ENCODE data around the gene STAT5A. TPM values are rescaled to one million over a fixed set of nuclear protein-coding genes. Genes with fewer than 3 reads are reported as not detected.
"Not testable (repeated sequence)": the region's sequence is repeated elsewhere in the genome, so short reads cannot be mapped to it uniquely, and the experiment has no call there.

STAT5A gene
- total RNA-seq, 1 experiment from 2014 or later, result 6.6 TPM

GRCh38 chr17:42244116-42244515 is 44.2 kb upstream of the STAT5A start:
- peak; percentile 84; the same call in 1 of the 2 replicates for TF ChIP-seq ZNF121 (CRISPR knock-in tag; IDR thresholded peaks at IDR 0.05)
- ATAC-seq; H3K27me3 Mint-ChIP-seq (ENCODE audit: low read depth); H3K4me3 Mint-ChIP-seq; POLR2A ChIA-PET; DNase-seq (ENCODE audit: low spot score); H3K36me3 Mint-ChIP-seq; H3K9me3 Mint-ChIP-seq; H3K27ac Mint-ChIP-seq: not testable (repeated sequence)
- CTCF ChIA-PET, result interaction anchor here (2.8 kb wide), 1 partner anchor 22 kb away, joined by 14 read pairs; no protein-coding TSS in a partner anchor
- H3K4me1 Mint-ChIP-seq, result peaks cover 14% of the 10 kb centered on the region

GRCh38 chr17:42245183-42245582 is 43.1 kb upstream of the STAT5A start:
- not testable (repeated sequence) for H3K27me3 Mint-ChIP-seq (ENCODE audit: low read depth); ATAC-seq; DNase-seq (ENCODE audit: low spot score); H3K27ac Mint-ChIP-seq; H3K9me3 Mint-ChIP-seq; H3K4me3 Mint-ChIP-seq; H3K36me3 Mint-ChIP-seq
- peaks cover 18% of the 10 kb centered on the region for H3K4me1 Mint-ChIP-seq
- ChIA-PET POLR2A (interaction anchor here (0.8 kb wide), 1 partner anchor 14 kb away, joined by 3 read pairs; no protein-coding TSS in a partner anchor), CTCF (interaction anchor here (2.8 kb wide), 1 partner anchor 23 kb away, joined by 14 read pairs; no protein-coding TSS in a partner anchor)

- H3K9me3 Mint-ChIP-seq, result no peaks in the 10 kb centered on the region
- peaks cover 25% of the 10 kb centered on the region for H3K4me1 Mint-ChIP-seq
- ChIA-PET CTCF (interaction anchor here (1.8 to 3.0 kb wide), 2 partner anchors 24 to 53 kb away, joined by 5 to 25 read pairs; partner anchors contain the start of gene GHDC), POLR2A (no interaction called here)
- DNase-seq (ENCODE audit: low spot score), result no peak
- no peak for ATAC-seq
- no peaks in the 10 kb centered on the region for H3K27me3 Mint-ChIP-seq (ENCODE audit: low read depth)
- no peaks in the 10 kb centered on the region for H3K36me3 Mint-ChIP-seq
- H3K27ac Mint-ChIP-seq, result no peak overlapping the region
- no peak overlapping the region for H3K4me3 Mint-ChIP-seq
- TF ChIP-seq ATF1 (CRISPR knock-in tag; IDR thresholded peaks at IDR 0.05) (no peak), KAT7 (CRISPR knock-in tag; IDR thresholded peaks at IDR 0.05; ENCODE audit: borderline replicate concordance) (no peak), PREB (CRISPR knock-in tag; IDR thresholded peaks at IDR 0.05; ENCODE audit: borderline replicate concordance) (no peak), ESRRA (CRISPR knock-in tag; IDR thresholded peaks at IDR 0.05; ENCODE audit: borderline replicate concordance) (no peak), SOX15 (CRISPR knock-in tag; IDR thresholded peaks at IDR 0.05) (no peak), ZNF416 (CRISPR knock-in tag; IDR thresholded peaks at IDR 0.05) (no peak), ZBTB21 (CRISPR knock-in tag; IDR thresholded peaks at IDR 0.05; ENCODE audit: borderline replicate concordance) (no peak), NFYB (CRISPR knock-in tag; conservative IDR thresholded peaks at IDR 0.05; ENCODE audit: low read depth) (no peak)
Measured at GRCh38 chr17:42246515-42246914, 41.8 kb upstream of the STAT5A start.

- H3K27ac Mint-ChIP-seq, result no peak overlapping the region
- no peak overlapping the region for H3K4me3 Mint-ChIP-seq
- ChIA-PET POLR2A (interaction anchor here (0.6 kb wide), 1 partner anchor 313 kb away, joined by 3 read pairs; no protein-coding TSS in a partner anchor), CTCF (interaction anchor here (1.1 to 3.0 kb wide), 3 partner anchors 25 to 109 kb away, joined by 3 to 25 read pairs (median 5); partner anchors contain the start of gene GHDC)
- DNase-seq (ENCODE audit: low spot score), result no peak
- H3K9me3 Mint-ChIP-seq, result no peaks in the 10 kb centered on the region
- no peaks in the 10 kb centered on the region for H3K27me3 Mint-ChIP-seq (ENCODE audit: low read depth)
- ATAC-seq, result no peak
- H3K36me3 Mint-ChIP-seq, result no peaks in the 10 kb centered on the region
- peaks cover 22% of the 10 kb centered on the region for H3K4me1 Mint-ChIP-seq
- TF ChIP-seq NFYB (CRISPR knock-in tag; conservative IDR thresholded peaks at IDR 0.05; ENCODE audit: low read depth) (no peak), USF1 (CRISPR knock-in tag; IDR thresholded peaks at IDR 0.05) (no peak), ZNF512 (CRISPR knock-in tag; IDR thresholded peaks at IDR 0.05; ENCODE audit: borderline replicate concordance) (no peak), E2F4 (CRISPR knock-in tag; IDR thresholded peaks at IDR 0.05; ENCODE audit: borderline replicate concordance, low read depth) (no peak), RELA (CRISPR knock-in tag; IDR thresholded peaks at IDR 0.05; ENCODE audit: borderline replicate concordance) (no peak), ZMAT4 (CRISPR knock-in tag; IDR thresholded peaks at IDR 0.05) (no peak), HMGXB4 (CRISPR knock-in tag; IDR thresholded peaks at IDR 0.05) (no peak), TEAD1 (CRISPR knock-in tag; IDR thresholded peaks at IDR 0.05) (no peak), ATF6 (CRISPR knock-in tag; IDR thresholded peaks at IDR 0.05) (no peak), PRRX2 (CRISPR knock-in tag; IDR thresholded peaks at IDR 0.05) (no peak)
Measured at GRCh38 chr17:42247734-42248133, 40.6 kb upstream of the STAT5A start.

Measured in WTC11 (cell line).